GM18861 (cell line): ENCODE data around the gene SLC25A34.

Experiments
- ATAC-seq: cut with Tn5 transposase; IDR thresholded peaks from one replicate; pipeline ENCODE4 v1.9.1; 2021; ENCODE audit not compliant: unreplicated experiment

The SLC25A34 gene

GRCh38 chr1:15732686-15733081, 3.4 kb upstream of the SLC25A34 start:
- ATAC-seq: no peak

- no peak for ATAC-seq
Measured at GRCh38 chr1:15733218-15733725, 2.8 kb upstream of the SLC25A34 start.

GRCh38 chr1:15733726-15734226, 2.3 kb upstream of the SLC25A34 start:
- ATAC-seq: no peak

GRCh38 chr1:15734296-15734695, 1.8 kb upstream of the SLC25A34 start:
- no peak for ATAC-seq

GRCh38 chr1:15734901-15735300, 1.2 kb upstream of the SLC25A34 start:
- ATAC-seq: no peak

- no peak for ATAC-seq
Measured at GRCh38 chr1:15735304-15736037, 587 bp upstream of the SLC25A34 start.

- ATAC-seq: no peak
Measured at GRCh38 chr1:15736892-15737261, 819 bp downstream of the SLC25A34 start.

GRCh38 chr1:15737324-15738319, 1.6 kb downstream of the SLC25A34 start:
- ATAC-seq: no peak

- ATAC-seq: no peak
Measured at GRCh38 chr1:15738416-15739113, 2.5 kb downstream of the SLC25A34 start.

- no peak for ATAC-seq
Measured at GRCh38 chr1:15739259-15739658, 3.2 kb downstream of the SLC25A34 start.

- ATAC-seq: no peak
Measured at GRCh38 chr1:15739745-15740144, 3.7 kb downstream of the SLC25A34 start.

- peak; percentile 48 for ATAC-seq
Measured at GRCh38 chr1:15740924-15741850, 5.1 kb downstream of the SLC25A34 start.

- no peak for ATAC-seq
Measured at GRCh38 chr1:15742339-15742801, 6.3 kb downstream of the SLC25A34 start, which contains the start of gene TMEM82. Gene TMEM82, plus strand, starts transcription at chr1:15742499. Its CDS starts 61 bp downstream, at chr1:15742560.

GRCh38 chr1:15744122-15744679, 8.1 kb downstream of the SLC25A34 start:
- ATAC-seq: no peak

GRCh38 chr1:15747378-15747777, 11.3 kb downstream of the SLC25A34 start:
- ATAC-seq: no peak

GRCh38 chr1:15748264-15748663, 12.2 kb downstream of the SLC25A34 start:
- no peak for ATAC-seq

GRCh38 chr1:15748690-15749398, 12.8 kb downstream of the SLC25A34 start:
- no peak for ATAC-seq

- no peak for ATAC-seq
Measured at GRCh38 chr1:15749399-15750291, 13.6 kb downstream of the SLC25A34 start.
